ENCODE results near the gene MORF4L1. TPM values are rescaled to one million over a fixed set of nuclear protein-coding genes. Genes with fewer than 3 reads are reported as not detected.

MORF4L1 gene
- total and polyA plus RNA-seq, 3 donors from 2014 or later: 413 to 1,132 (median 414) TPM

- intact Hi-C loops (cut with DNase I; ENCODE audit: low total_unique reads): no loop called here
- no peak for TF ChIP-seq POLR2A (IDR thresholded peaks at IDR 0.05)
- TF ChIP-seq, protein P1, sequence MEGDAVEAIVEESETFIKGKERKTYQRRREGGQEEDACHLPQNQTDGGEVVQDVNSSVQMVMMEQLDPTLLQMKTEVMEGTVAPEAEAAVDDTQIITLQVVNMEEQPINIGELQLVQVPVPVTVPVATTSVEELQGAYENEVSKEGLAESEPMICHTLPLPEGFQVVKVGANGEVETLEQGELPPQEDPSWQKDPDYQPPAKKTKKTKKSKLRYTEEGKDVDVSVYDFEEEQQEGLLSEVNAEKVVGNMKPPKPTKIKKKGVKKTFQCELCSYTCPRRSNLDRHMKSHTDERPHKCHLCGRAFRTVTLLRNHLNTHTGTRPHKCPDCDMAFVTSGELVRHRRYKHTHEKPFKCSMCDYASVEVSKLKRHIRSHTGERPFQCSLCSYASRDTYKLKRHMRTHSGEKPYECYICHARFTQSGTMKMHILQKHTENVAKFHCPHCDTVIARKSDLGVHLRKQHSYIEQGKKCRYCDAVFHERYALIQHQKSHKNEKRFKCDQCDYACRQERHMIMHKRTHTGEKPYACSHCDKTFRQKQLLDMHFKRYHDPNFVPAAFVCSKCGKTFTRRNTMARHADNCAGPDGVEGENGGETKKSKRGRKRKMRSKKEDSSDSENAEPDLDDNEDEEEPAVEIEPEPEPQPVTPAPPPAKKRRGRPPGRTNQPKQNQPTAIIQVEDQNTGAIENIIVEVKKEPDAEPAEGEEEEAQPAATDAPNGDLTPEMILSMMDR (IDR thresholded peaks at IDR 0.05): no peak
- H3K9me3 ChIP-seq: no peaks in the 10 kb centered on the region
- WGBS, 2 donors: 84 to 91% methylated on average over 3 to 13 of the region's 13 CpGs
- H3K27me3 ChIP-seq: no peaks in the 10 kb centered on the region
- H3K27ac ChIP-seq: no peak overlapping the region
- DNase-seq: no peak
- no peak overlapping the region for H3K4me3 ChIP-seq
- H3K36me3 ChIP-seq (ENCODE audit: low read depth, missing control alignments): no peaks in the 10 kb centered on the region
- peaks cover 16% of the 10 kb centered on the region for H3K4me1 ChIP-seq
Measured at GRCh38 chr15:78932258-78932808, 59.6 kb downstream of the MORF4L1 start.

DNA sequence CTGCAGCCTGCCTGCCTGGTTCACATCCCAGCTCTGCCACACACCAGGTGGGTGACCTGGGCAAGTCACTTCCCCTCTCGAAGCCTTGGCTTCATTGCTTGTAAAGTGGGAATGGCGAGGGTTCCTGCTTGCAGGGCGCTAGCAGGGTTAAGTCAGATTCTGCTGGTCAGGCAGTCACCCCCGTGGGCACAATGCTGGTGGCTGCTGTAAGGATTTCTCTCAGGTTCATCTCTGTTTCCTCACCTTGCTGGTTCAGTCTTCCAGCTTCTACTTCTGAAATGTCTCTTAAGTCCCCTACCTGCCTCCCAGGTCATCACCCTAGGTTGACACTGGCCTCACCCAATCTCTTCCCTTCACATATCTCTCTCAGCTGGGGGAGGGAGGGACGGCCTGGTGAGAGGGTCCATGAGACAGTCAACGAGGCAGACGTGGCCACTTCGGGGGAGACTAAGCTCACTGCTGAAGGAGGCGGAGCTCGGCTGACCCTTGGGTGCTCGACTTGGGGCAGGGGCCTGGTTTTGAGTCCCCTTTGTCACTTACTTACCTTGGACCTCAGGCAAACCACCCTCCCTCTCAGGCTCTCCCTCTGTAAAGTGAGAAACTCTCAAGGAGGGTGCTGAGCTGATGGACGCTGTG lies 60.6 kb downstream of the MORF4L1 start:
- 81% methylated on average over 12 of the region's 12 CpGs for WGBS, 2 donors
- intact Hi-C loops (cut with DNase I; ENCODE audit: low total_unique reads): no loop called here
- H3K9me3 ChIP-seq: no peaks in the 10 kb centered on the region
- DNase-seq: no peak
- H3K4me3 ChIP-seq: no peak overlapping the region
- peaks cover 25% of the 10 kb centered on the region for H3K4me1 ChIP-seq
- H3K36me3 ChIP-seq (ENCODE audit: low read depth, missing control alignments): no peaks in the 10 kb centered on the region
- no peaks in the 10 kb centered on the region for H3K27me3 ChIP-seq
- H3K27ac ChIP-seq: peak overlapping the region; percentile 19 to 64
- TF ChIP-seq, protein P1 (IDR thresholded peaks at IDR 0.05): no peak
- TF ChIP-seq POLR2A (IDR thresholded peaks at IDR 0.05): no peak

DNA sequence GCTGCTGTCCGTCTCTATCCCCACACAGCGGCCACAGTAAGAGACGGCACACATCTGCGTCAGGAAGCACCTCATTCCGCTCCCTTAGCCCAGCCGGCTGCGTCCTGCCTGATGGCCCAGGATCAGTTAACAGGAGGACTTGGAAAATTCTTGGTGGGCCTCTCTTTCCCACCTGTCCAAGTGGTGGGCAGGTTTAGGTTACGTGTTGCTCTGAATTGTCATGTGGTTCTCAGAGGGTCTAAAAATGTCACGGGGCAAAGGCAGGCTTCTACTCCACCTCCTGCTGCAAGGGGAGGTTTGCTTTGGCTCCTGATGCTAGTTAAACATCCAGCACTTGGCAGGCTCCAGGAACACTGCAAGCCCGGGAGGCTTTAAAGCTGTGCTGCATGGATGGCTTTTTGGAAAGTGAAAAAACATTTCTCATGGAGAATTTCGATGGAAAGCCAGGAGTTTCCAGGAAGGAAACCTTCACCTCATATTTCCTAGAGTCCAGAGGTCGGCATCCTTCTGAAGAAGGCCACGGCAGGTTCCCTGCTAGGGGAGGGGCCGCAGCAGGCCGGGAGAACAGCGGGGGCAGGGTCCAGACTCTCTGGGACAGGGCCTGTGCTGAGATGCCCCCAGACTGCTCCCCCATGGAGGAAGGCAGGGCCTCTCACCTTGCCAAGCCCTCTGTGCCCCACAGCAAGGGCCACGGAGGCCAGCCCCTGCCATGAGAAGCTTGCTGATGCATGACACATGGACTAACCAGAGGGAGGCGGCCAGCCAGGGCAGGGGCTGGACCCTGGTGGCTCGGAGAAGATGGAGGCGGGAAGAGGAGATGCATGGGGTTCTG lies 61.3 kb downstream of the MORF4L1 start:
- Histone ChIP-seq H3K36me3 (ENCODE audit: low read depth, missing control alignments) (no peaks in the 10 kb centered on the region), H3K9me3 (no peaks in the 10 kb centered on the region), H3K4me1 (peaks cover 25% of the 10 kb centered on the region), H3K27me3 (no peaks in the 10 kb centered on the region), H3K4me3 (no peak overlapping the region), H3K27ac (peak overlapping the region; percentile 19 to 64)
- no peak for TF ChIP-seq POLR2A (IDR thresholded peaks at IDR 0.05)
- TF ChIP-seq, protein P1 (IDR thresholded peaks at IDR 0.05): no peak
- intact Hi-C loops (cut with DNase I; ENCODE audit: low total_unique reads): no loop called here
- 54 to 55% methylated on average over 15 to 20 of the region's 20 CpGs for WGBS, 2 donors
- peak; percentile 71 for DNase-seq

DNA sequence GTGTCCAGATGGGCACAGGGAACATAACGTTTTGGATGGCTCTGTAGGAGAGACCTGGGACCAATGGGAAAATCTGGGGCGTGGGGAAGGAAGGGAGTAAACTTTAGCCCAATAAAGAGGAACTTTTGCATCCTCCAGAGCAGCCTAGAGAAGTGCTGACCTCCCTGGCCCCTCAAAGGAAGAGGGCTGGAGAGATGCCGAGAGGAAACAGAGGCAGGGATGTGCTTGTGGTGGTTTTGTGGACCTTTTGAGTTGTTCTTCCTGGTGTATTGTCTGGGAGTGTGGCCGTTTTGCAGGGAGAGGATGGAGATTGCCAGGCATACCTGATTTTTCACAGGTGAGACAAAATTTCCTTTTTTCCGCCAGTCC lies 61.9 kb downstream of the MORF4L1 start:
- Histone ChIP-seq H3K9me3 (no peaks in the 10 kb centered on the region), H3K27ac (no peak overlapping the region), H3K27me3 (no peaks in the 10 kb centered on the region), H3K4me3 (no peak overlapping the region), H3K36me3 (ENCODE audit: low read depth, missing control alignments) (no peaks in the 10 kb centered on the region), H3K4me1 (peaks cover 25% of the 10 kb centered on the region)
- 70 to 72% methylated on average over 5 of the region's 5 CpGs for WGBS, 2 donors
- no peak for DNase-seq
- TF ChIP-seq POLR2A (IDR thresholded peaks at IDR 0.05): no peak
- TF ChIP-seq, protein P1 (IDR thresholded peaks at IDR 0.05): no peak
- intact Hi-C loops (cut with DNase I; ENCODE audit: low total_unique reads): no loop called here
